K562 (cell line): ENCODE measurements around the gene ALKBH8.

ENCODE experiments used
- BCOR ChIP-seq: fragments of 450-650 bp; IDR thresholded peaks from 2 replicates; pipeline ENCODE4 v1.6.1; 2016
- CTCF ChIP-seq, 3 experiments: IDR thresholded peaks in 2 of 3; conservative IDR thresholded peaks in 1 of 3; 2 replicates each; pipeline ENCODE4 v1.5.1; 2011 to 2012; ENCODE audit warnings: low read length in 3 of 3, mild to moderate bottlenecking in 3 of 3, control low read depth in 2 of 3, improper control_type of control experiment in 1 of 3, inconsistent platforms in 1 of 3, low read depth in 1 of 3, mixed read lengths in 1 of 3, moderate library complexity in 1 of 3; ENCODE audit not compliant: insufficient read depth in 2 of 3
- ETV5 ChIP-seq: sonication (generic); formaldehyde crosslinking; IDR thresholded peaks from 2 replicates; pipeline ENCODE4 v1.4.0; 2020; ENCODE audit warnings: low read depth, mild to moderate bottlenecking, missing genetic modification reagents
- FOXP1 ChIP-seq: sonication (generic); formaldehyde crosslinking; IDR thresholded peaks from 2 replicates; pipeline ENCODE4 v1.8.0; 2022; ENCODE audit warnings: mild to moderate bottlenecking, missing genetic modification reagents
- IRF1 ChIP-seq: sonication (generic); formaldehyde crosslinking; IDR thresholded peaks from 2 replicates; pipeline ENCODE4 v1.8.0; 2022; ENCODE audit warnings: missing genetic modification reagents, mild to moderate bottlenecking, borderline replicate concordance
- REST ChIP-seq, 2 experiments: fragments of 450-650 bp; formaldehyde crosslinking in 1 of 2; IDR thresholded peaks; 2 replicates each; pipeline versions ENCODE4 v1.4.0 to v1.6.1; 2014 to 2020; ENCODE audit warnings: mild to moderate bottlenecking in 2 of 2, borderline replicate concordance in 1 of 2, low read depth in 1 of 2
- ZBTB49 ChIP-seq: sonication (generic); formaldehyde crosslinking; IDR thresholded peaks from 2 replicates; pipeline ENCODE4 v1.8.0; 2022; ENCODE audit warnings: missing genetic modification reagents, mild to moderate bottlenecking, borderline replicate concordance
- ZNF212 ChIP-seq: fragments of 450-650 bp; formaldehyde crosslinking; IDR thresholded peaks from 2 replicates; pipeline ENCODE4 v1.4.0; 2020; ENCODE audit warnings: mild to moderate bottlenecking
- ZNF785 ChIP-seq: fragments of 250-450 bp; sonication (Bioruptor Pico); IDR thresholded peaks from 2 replicates; pipeline ENCODE4 v1.4.0; 2020; ENCODE audit warnings: mild to moderate bottlenecking

- TF ChIP-seq ZNF212 (CRISPR knock-in tag) (no peak), REST (IDR thresholded peaks at IDR 0.05; ENCODE audit: borderline replicate concordance) (no peak), REST (CRISPR knock-in tag; IDR thresholded peaks at IDR 0.05; ENCODE audit: low read depth) (no peak), FOXP1 (CRISPR knock-in tag) (no peak), BCOR (no peak), ZBTB49 (CRISPR knock-in tag) (no peak), ZNF785 (CRISPR knock-in tag) (no peak), IRF1 (no peak), CTCF (IDR thresholded peaks at IDR 0.05 in 2 of 3, conservative IDR thresholded peaks at IDR 0.05 in 1 of 3; ENCODE audit: insufficient read depth in 2 of 3, low read depth in 1 of 3, low read length in 3 of 3) (no peak), ETV5 (CRISPR knock-in tag) (no peak)
Observed at GRCh38 chr11:107478922-107479321, 86.6 kb downstream of the ALKBH8 start.
